Thyroid gland (tissue), 4 donors: Measurements from ENCODE around the gene CELF4. TPM values are rescaled to one million over a fixed set of nuclear protein-coding genes. Genes with fewer than 3 reads are reported as not detected.

Source experiments
- DNase-seq, 2 donors: peaks; one replicate each; pipeline ENCODE4 v3.0.0-alpha.2; 2019
- H3K27ac ChIP-seq, 3 donors: fragments of 200-600 bp; sonication (generic); 1 replicate in 2 of 3; 2 replicates in 1 of 3; pipeline ENCODE4 v1.5.1; 2016 to 2019; ENCODE audit warnings: mild to moderate bottlenecking in 1 of 3, moderate library complexity in 1 of 3
- H3K27me3 ChIP-seq: fragments of 200-600 bp; sonication (generic); one replicate; pipeline ENCODE4 v1.5.1; 2019
- H3K36me3 ChIP-seq, 2 donors: fragments of 200-600 bp; sonication (generic); one replicate each; pipeline ENCODE4 v1.5.1; 2016 to 2019
- H3K4me1 ChIP-seq, 2 donors: fragments of 200-600 bp; sonication (generic); one replicate each; pipeline ENCODE4 v1.5.1; 2017 to 2019
- H3K4me3 ChIP-seq, 3 donors: fragments of 200-600 bp; sonication (generic); replicated peaks in 1 of 3; 1 replicate in 2 of 3; 2 replicates in 1 of 3; pipeline ENCODE4 v1.5.1; 2016; ENCODE audit warnings: mild to moderate bottlenecking in 1 of 3
- H3K9me3 ChIP-seq: fragments of 200-600 bp; sonication (generic); one replicate; pipeline ENCODE4 v1.5.1; 2017
- POLR2A ChIP-seq, 2 donors: fragments of 450-650 bp; IDR thresholded peaks; one replicate each; pipeline ENCODE4 v1.6.1; 2017; ENCODE audit warnings: antibody characterized with exemption in 2 of 2, mild to moderate bottlenecking in 2 of 2, moderate library complexity in 1 of 2
- WGBS, 2 donors: methylation state at CpG; one replicate each; pipeline ENCODE4 v1.1.5; 2017; 5-methylcytosine and 5-hydroxymethylcytosine counted together
- intact Hi-C: fragments of 100-400 bp; cut with DNase I; formaldehyde crosslinking; loops from one replicate; pipeline ENCODE4 v1.15.1; 2023
- total RNA-seq, 4 donors: library from RNA; depleted of rRNA; stranded (reverse); fragments of >200 nt; gene quantifications; one replicate each; pipeline ENCODE4 v1.2.3, GENCODE V29; 2016
- TF ChIP-seq, protein P1 (sequence below), 6 experiments: fragments of 200-600 bp in 3 of 6; fragments of 450-650 bp in 3 of 6; sonication (generic) in 3 of 6; IDR thresholded peaks; one replicate each; pipeline ENCODE4 v1.5.1; 2016 to 2019; ENCODE audit warnings: antibody characterized with exemption in 6 of 6, mild to moderate bottlenecking in 2 of 6, inconsistent platforms in 1 of 6, moderate library complexity in 1 of 6

CELF4 gene
- total RNA-seq, 4 donors from 2014 or later = 4.3 TPM; not detected in 3

- H3K9me3 ChIP-seq = no peaks in the 10 kb centered on the region
- no peaks in the 10 kb centered on the region for H3K36me3 ChIP-seq
- H3K4me3 ChIP-seq = no peak overlapping the region
- intact Hi-C loops = no loop called here
- no peaks in the 10 kb centered on the region for H3K4me1 ChIP-seq
- no peak overlapping the region for H3K27ac ChIP-seq
- H3K27me3 ChIP-seq = no peaks in the 10 kb centered on the region
- WGBS, 2 donors = 81 to 84% methylated on average over 10 of the region's 10 CpGs
- no peak for DNase-seq
- TF ChIP-seq, protein P1, sequence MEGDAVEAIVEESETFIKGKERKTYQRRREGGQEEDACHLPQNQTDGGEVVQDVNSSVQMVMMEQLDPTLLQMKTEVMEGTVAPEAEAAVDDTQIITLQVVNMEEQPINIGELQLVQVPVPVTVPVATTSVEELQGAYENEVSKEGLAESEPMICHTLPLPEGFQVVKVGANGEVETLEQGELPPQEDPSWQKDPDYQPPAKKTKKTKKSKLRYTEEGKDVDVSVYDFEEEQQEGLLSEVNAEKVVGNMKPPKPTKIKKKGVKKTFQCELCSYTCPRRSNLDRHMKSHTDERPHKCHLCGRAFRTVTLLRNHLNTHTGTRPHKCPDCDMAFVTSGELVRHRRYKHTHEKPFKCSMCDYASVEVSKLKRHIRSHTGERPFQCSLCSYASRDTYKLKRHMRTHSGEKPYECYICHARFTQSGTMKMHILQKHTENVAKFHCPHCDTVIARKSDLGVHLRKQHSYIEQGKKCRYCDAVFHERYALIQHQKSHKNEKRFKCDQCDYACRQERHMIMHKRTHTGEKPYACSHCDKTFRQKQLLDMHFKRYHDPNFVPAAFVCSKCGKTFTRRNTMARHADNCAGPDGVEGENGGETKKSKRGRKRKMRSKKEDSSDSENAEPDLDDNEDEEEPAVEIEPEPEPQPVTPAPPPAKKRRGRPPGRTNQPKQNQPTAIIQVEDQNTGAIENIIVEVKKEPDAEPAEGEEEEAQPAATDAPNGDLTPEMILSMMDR (IDR thresholded peaks at IDR 0.05) = no peak
- no peak for TF ChIP-seq POLR2A (IDR thresholded peaks at IDR 0.05)
Observed at GRCh38 chr18:37260367-37261093, 305.1 kb downstream of the CELF4 start.

DNA sequence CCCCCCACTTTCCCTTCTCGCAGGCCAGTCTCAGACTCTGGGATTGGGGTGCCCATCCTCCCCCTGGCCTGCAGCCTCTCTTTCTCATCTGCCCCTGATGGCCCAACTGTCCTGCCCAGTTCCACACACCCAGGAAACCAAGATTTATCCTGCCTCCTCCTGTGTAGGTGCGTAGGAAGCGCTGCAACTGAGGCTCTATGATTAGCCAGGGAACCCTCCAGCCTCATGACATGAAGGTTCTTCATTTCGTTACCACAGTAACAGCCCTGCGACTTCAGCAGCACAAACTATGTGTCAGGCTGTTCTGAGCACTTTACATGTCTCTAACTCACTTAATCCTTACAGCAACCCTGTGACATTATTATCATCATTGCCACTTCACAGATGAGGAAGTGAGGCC lies 305.9 kb downstream of the CELF4 start:
- Histone ChIP-seq H3K27me3 (no peaks in the 10 kb centered on the region), H3K9me3 (no peaks in the 10 kb centered on the region), H3K36me3 (no peaks in the 10 kb centered on the region), H3K4me1 (no peaks in the 10 kb centered on the region), H3K4me3 (no peak overlapping the region), H3K27ac (no peak overlapping the region)
- no peak for DNase-seq
- no peak for TF ChIP-seq POLR2A (IDR thresholded peaks at IDR 0.05)
- TF ChIP-seq, protein P1 (IDR thresholded peaks at IDR 0.05) = no peak
- intact Hi-C loops = no loop called here
- 79 to 82% methylated on average over 5 of the region's 5 CpGs for WGBS, 2 donors

GRCh38 chr18:37258819-37259218 lies 306.8 kb downstream of the CELF4 start:
- no peak for TF ChIP-seq POLR2A (IDR thresholded peaks at IDR 0.05)
- H3K27ac ChIP-seq = no peak overlapping the region
- no peaks in the 10 kb centered on the region for H3K36me3 ChIP-seq
- H3K27me3 ChIP-seq = no peaks in the 10 kb centered on the region
- H3K9me3 ChIP-seq = no peaks in the 10 kb centered on the region
- DNase-seq = no peak
- 45 to 55% methylated on average over 11 of the region's 11 CpGs for WGBS, 2 donors
- H3K4me3 ChIP-seq = no peak overlapping the region
- intact Hi-C loops = no loop called here
- peaks cover 0 to 4% of the 10 kb centered on the region in 2 donors for H3K4me1 ChIP-seq

DNA sequence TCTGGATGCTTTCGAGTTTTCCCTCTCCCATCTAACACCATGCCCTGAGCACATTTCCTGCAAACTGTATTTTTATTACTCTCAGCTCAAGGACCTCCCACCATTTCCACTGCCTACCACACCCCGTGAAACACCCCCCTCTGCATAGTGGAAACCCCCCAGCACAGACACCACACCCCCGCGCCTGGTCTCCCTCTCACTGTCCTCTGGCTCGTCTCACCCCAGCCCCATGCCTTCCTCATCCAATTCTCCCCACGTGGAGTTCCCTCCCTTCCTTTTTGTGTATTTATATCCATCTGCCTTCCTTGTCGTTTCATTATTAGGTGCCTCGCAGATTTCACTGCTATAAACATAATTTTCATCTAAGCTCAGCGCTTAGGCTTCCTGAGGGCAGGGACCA lies 307.5 kb downstream of the CELF4 start:
- no peaks in the 10 kb centered on the region for H3K27me3 ChIP-seq
- peaks cover 0 to 10% of the 10 kb centered on the region in 2 donors for H3K4me1 ChIP-seq
- H3K36me3 ChIP-seq = no peaks in the 10 kb centered on the region
- no peak overlapping the region for H3K4me3 ChIP-seq
- no peak for DNase-seq
- no peaks in the 10 kb centered on the region for H3K9me3 ChIP-seq
- intact Hi-C loops = no loop called here
- H3K27ac ChIP-seq = no peak overlapping the region
- 51 to 62% methylated on average over 9 of the region's 9 CpGs for WGBS, 2 donors
- TF ChIP-seq, protein P1 (IDR thresholded peaks at IDR 0.05) = no peak
- TF ChIP-seq POLR2A (IDR thresholded peaks at IDR 0.05) = no peak

- Histone ChIP-seq H3K9me3 (no peaks in the 10 kb centered on the region), H3K27me3 (no peaks in the 10 kb centered on the region), H3K36me3 (no peaks in the 10 kb centered on the region), H3K27ac (no peak overlapping the region), H3K4me3 (no peak overlapping the region), H3K4me1 (peaks cover 0 to 10% of the 10 kb centered on the region in 2 donors)
- intact Hi-C loops = no loop called here
- WGBS, 2 donors = 81 to 83% methylated on average over 12 of the region's 12 CpGs
- TF ChIP-seq, protein P1 (IDR thresholded peaks at IDR 0.05) = no peak
- TF ChIP-seq POLR2A (IDR thresholded peaks at IDR 0.05) = no peak
- no peak for DNase-seq
Observed at GRCh38 chr18:37254973-37255372, 310.6 kb downstream of the CELF4 start.
